Stimulated activated CD4-positive, alpha-beta T cell treated with anti-CD3 and anti-CD28 coated beads, Interleukin-1b, Interleukin-23, amount 100 ng/mL, for 48 hours (primary cell): ENCODE results near the gene ARID3B.
"Not testable (repeated sequence)": the region's sequence is repeated elsewhere in the genome, so short reads cannot be mapped to it uniquely, and the experiment has no call there.

ENCODE experiments used
- DNase-seq: peaks from one replicate; pipeline ENCODE4 v3.0.0-alpha.2; 2020

The ARID3B gene

DNA sequence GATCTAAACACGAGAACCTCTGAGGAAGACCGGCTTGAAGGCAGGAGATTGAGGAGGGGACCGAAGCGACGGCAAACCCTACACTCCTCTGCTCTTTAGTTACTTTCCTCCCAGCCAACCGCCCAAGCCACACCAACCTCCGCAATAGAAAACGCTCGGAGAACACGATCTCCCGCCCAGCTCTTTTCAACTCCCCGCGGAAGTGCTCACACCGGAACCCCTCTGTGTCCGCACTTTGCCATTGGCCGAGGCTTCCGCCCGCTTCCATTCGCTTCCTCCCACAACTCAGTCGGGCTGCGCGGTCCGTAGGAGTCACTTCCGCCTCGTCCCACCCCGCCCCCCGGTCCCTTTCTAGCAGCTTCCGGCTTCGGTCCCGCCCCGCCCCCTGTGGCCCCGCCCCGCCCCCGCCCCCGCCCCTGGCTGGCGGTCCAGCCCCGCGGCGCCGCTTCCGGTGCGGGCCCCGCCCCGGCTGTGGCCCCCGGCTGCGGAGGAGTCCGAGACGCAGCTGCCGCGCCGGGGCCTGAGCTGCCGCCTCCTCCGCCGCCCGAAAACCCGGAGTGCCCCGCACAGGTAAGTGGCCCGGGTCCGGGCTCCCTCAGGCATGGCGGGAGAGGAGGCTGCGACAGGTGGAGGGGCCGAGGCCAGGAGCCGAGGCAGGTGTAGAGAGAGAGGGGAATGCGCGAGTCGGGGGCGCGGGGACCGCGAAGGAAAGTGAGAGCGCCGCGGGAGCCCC lies at the start of gene ARID3B:
TSS of gene ARID3B (plus strand) at position 460 of the 733 bp plus-strand sequence. CDS start 2,717 bp downstream, outside the sequence.
- DNase-seq = peak; percentile 98

DNA sequence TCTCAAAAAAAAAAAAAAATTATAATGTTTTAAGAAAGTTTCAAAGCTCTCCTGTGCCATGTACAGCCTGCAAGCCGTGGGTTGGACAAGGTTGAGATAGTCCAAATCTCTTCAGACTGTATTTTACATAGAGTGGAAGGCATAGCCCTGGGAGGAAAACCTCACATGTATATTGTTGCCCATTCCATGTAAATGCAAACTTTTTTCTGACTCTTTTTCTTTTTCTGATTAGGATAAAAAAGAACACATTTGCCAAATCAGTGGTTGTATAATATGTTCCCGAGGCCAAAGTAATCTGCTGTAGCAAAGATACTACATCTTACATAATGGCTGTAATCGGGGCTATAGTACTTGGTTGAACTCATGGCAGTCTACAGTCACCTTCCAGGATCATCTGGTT lies 44.4 kb upstream of the ARID3B start:
- no peak for DNase-seq

GRCh38 chr15:74497584-74497983 lies 43.4 kb upstream of the ARID3B start:
- no peak for DNase-seq

DNA sequence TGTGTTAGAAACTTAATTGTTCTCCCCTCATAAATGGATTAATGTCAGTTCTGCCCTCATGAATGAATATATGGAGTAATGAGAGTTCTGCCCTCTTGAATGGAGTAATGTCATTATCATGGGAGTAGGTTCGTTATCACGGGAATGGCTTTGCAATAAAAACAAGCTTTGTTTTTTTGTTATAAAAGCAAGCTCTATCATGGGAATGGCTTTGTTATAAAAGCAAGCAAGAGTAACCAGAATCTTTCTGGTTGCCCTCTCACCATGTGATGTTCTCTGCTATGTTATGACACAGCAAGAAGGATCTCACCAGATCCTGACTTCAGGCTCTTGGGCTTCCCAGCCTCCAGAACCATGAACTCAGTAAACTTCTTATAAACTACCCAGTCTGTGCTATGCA lies 41.7 kb upstream of the ARID3B start:
- no peak for DNase-seq

DNA sequence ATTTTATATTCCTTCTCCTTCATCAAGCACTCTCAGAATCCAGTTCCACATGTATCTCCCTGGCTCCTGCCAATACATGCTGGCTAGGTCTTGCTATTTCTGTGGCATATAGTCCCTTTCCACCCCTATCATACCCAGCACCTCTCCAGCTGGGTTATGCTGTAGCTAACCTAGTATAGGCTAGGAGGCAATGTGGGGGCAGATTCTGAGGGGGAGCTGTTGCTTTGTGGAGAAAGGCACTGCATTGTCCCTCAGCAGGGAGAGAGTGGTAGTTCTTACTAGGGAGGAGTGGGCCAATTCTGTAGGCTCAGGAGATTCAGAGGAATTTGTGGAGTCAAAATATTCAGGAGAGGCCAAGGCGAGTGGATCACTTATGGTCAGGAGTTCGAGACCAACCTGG lies 40.6 kb upstream of the ARID3B start:
- DNase-seq = no peak

- no peak for DNase-seq
These were observed 38.7 kb upstream of the ARID3B start for GRCh38 chr15:74502301-74502700.

- no peak for DNase-seq
These were observed 36.6 kb upstream of the ARID3B start for GRCh38 chr15:74504418-74504817.

- DNase-seq = no peak
These were observed 36.2 kb upstream of the ARID3B start for GRCh38 chr15:74504836-74505235.

DNA sequence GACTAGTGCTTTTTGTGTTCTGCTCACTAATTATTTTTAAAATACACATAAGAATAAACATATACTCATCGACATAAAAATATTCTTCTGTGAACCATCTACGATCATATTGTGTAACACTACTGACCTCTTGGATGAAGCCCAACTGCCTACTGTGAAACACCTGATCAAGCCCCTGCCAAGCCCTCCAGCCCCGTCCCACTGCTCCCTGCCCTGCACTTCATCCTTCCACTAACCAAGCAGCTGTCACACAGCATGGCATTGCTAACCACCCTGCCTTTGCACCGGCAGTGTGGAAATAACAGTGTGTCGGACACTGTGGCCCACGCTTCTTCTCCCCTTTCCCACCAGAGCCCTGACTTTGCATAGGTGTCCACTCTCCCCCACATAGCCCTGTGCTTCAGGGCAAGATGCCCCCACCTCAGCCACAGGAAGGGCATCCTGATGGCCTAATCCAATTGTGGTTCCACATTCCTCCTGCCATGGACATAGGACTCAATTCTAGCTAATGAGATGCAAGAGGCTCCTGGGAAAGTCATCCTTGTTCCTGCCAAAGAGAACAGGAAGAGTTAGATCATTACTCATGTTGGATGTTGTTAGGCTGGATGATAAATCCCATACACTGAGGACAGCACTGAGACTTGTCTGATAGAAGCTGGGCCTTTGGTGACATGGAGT lies 35.0 kb upstream of the ARID3B start:
- DNase-seq = no peak

- no peak for DNase-seq
These were observed 34.5 kb upstream of the ARID3B start for GRCh38 chr15:74506515-74506840.

GRCh38 chr15:74511583-74511982 lies 29.4 kb upstream of the ARID3B start:
- no peak for DNase-seq

DNA sequence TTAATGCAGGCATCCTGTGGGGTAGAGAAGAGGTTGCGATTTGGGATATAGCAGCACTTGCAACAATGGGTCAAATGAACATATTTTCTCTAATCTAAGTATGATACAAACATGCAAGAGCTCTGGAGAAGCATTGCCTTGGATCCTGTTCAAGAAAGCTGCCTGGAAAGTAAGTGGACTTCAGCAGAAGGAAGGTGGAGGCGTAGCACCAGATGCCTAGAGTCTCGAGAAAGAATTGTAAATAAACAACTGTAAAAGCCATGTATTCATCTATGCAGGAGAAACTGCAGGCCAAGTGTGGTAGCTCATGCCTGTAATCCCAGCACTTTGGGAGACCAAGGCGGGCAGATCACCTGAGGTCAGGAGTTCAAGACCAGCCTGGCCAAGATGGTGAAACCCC lies 27.0 kb upstream of the ARID3B start:
- not testable (repeated sequence) for DNase-seq

DNA sequence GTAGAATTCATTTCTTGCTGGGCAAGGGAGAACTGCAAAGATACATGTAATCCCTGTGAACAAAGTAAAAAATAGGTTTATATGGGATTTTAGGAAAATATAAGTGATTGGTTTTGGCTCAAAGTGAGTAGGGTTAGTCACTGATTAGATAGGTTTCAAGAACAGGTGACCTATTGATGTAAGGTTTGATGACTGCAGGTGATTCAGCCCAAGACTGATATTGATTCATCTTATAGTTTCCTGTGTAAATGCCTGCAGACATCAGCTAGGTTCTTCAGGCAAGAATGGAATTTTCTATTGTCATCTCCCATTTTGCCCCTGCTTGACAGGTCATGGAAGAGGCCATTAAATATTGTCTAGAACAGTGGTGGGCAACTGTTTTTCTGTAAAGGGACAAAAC lies 23.9 kb upstream of the ARID3B start:
- no peak for DNase-seq

DNA sequence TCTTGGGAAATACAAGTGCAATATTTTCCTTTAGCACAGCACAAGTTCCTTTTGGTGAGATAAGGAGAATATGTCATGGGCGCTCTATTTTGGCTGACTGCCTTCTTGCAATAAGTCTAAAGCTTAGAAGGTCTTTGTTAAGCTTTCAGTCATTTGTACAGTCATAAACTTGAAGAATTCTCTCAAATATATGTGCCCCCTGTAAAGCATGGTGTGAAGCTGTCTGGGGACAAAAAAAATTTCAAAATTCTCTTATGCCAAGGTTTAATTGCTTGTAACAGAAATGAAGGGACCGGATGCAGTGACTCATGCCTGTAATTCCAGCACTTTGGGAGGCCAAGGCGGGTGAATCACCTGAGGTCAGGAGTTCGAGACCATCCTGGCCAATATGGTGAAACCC lies 21.7 kb upstream of the ARID3B start:
- DNase-seq = no peak

DNA sequence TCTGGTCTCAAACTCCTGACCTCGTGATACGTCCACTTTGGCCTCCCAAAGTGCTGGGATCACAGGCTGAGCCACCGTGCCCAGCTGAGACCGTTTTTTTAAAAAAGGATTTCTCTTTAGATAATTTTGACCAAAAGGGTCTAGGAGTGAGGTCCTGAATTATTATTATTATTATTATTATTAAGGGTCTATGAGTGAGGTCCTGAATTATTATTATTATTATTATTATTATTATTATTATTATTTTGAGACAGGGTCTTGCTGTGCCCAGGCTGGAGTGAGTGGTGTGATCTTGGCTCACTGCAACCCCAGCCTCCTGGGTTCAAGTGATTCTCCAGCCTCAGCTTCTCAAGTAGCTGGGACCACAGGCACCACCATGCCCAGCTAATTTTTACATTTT lies 20.6 kb upstream of the ARID3B start:
- no peak for DNase-seq

- no peak for DNase-seq
These were observed 17.0 kb upstream of the ARID3B start for GRCh38 chr15:74523982-74524381.

GRCh38 chr15:74525309-74525708 lies 15.7 kb upstream of the ARID3B start:
- no peak for DNase-seq

DNA sequence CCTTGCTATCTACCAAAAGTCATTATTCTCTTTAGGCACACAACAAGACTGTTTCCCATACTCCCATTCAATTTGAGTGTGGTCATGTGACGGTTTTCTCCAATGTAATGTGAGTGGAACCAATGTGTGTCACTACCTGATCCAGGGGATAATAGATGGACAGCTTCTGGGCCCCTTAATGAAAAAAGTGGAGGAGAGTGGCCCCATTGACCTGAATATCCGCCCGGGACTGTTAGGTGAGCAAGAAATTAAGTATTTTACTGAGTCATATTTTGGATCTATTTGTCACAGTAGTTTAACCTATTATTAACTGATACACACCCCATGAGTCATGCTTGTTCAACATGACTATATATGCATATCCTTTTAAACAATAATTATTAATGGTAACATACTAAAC lies 15.1 kb upstream of the ARID3B start:
- no peak for DNase-seq

DNA sequence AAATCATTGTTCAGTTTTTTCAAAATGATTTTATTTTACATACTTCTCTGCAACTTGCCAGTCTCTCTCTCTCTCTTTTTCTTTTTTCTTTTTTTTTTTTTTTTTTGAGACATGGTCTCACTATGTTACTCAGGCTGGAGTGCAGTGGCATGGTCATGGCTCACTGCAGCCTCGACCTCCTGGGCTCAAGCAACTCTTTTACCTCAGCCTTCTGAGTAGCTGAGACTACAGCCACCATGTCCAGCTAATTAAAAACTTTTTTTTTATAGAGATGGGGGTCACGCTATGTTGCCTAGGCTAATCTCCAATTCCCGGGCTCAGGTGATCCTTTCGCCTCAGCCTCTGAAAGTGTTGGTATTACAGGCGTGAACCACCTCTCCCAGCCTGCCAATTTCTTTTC lies 12.1 kb upstream of the ARID3B start:
- no peak for DNase-seq

- no peak for DNase-seq
These were observed 11.1 kb upstream of the ARID3B start for GRCh38 chr15:74529921-74530320.

- no peak for DNase-seq
These were observed 10.3 kb upstream of the ARID3B start for GRCh38 chr15:74530771-74531143.

DNA sequence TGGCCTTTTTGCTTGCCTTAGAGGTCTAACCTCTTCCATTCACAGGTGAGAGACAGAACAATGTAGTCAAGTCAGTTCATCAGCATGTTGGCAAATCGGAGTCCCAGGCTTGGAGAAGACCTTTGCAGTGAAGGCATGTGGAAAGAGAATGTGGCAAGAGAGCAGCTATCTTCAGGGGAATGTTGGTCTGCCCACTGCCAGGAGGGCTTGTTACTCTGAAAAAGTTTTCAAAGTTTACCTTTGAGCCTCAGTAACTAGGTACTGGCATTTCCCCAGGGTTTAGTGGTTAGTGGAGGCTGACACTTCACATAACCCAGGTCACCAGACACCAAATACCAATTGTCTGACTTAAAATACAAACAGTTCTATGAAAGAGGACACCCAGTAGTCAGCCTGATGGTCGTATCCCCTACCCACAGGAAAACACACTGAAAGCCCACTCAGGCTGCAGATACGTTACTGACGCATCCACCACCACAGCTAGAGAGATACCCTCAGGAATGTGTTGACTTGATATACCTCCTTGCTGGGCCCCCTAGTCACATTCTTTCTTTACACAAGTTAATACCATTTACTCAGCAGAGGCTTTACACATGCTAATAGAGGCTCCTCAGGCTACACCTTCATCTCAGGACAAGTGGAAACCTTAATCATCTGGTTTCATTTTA lies 9.7 kb upstream of the ARID3B start:
- DNase-seq = no peak

DNA sequence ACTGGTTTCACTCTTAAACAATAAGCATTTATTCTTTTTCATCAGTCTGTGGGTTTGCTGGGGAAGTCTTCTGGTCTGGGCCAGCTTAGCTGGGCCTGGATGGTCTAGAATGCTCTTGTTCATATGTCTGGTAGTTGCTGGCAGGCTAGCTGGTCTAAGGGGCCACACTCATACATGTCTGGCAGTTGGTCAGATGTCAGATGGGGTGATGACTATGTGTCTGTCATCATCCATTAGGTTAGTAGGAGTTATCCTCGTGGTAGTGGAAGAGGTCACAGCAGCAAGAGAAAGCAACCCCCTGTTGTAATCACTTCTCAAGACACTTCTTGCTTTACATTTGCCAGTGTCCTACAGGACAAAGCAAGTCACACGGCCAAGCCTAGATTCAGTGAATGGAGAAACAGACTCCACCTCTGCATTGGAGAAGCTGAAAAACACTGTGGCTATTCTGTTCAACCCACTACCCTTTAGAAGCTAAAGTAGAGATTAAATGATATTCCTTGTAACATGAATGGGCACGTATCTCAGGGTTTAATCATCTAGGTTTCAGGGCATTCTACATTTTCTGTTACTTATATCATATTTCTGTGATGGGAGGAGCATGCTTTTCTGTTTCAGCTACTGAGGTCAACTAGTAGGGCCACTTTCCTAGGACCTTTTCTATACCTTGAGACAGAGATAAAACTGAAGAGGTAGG lies 5.5 kb upstream of the ARID3B start:
- no peak for DNase-seq

GRCh38 chr15:74537736-74538135 lies 3.3 kb upstream of the ARID3B start:
- no peak for DNase-seq
